AML-193 (cell line): ENCODE results near the gene DGCR6L.
"Not testable (repeated sequence)": the region's sequence is repeated elsewhere in the genome, so short reads cannot be mapped to it uniquely, and the experiment has no call there.

Experiments used
- DNase-seq, 2 experiments: peaks; one replicate each; lab custom pipeline; 2025; lab: John Stamatoyannopoulos, UW

DGCR6L gene

GRCh38 chr22:20319745-20320658 is at the start of gene DGCR6L:
DGCR6L (minus strand) TSS chr22:20320060; CDS start chr22:20319988, 72 bp downstream.
- peak; percentile 84 to 90 for DNase-seq

GRCh38 chr22:20368875-20369274 is 49.0 kb upstream of the DGCR6L start:
- DNase-seq = not testable (repeated sequence)

- not testable (repeated sequence) for DNase-seq
Observed at GRCh38 chr22:20366841-20367240, 47.0 kb upstream of the DGCR6L start.

GRCh38 chr22:20364335-20365260 is 44.7 kb upstream of the DGCR6L start:
- peak; percentile 32 to 48 for DNase-seq

GRCh38 chr22:20362403-20362802 is 42.5 kb upstream of the DGCR6L start:
- DNase-seq = not testable (repeated sequence)

GRCh38 chr22:20361752-20362229 is 41.9 kb upstream of the DGCR6L start:
- not testable (repeated sequence) for DNase-seq

GRCh38 chr22:20360866-20361751 is 41.2 kb upstream of the DGCR6L start:
- DNase-seq = not testable (repeated sequence)

GRCh38 chr22:20360261-20360660 is 40.4 kb upstream of the DGCR6L start:
- not testable (repeated sequence) for DNase-seq

- DNase-seq = not testable (repeated sequence)
Observed at GRCh38 chr22:20358503-20359239, 38.8 kb upstream of the DGCR6L start.

GRCh38 chr22:20357967-20358366 is 38.1 kb upstream of the DGCR6L start:
- not testable (repeated sequence) for DNase-seq

- not testable (repeated sequence) for DNase-seq
Observed at GRCh38 chr22:20356906-20357305, 37.0 kb upstream of the DGCR6L start.

- not testable (repeated sequence) for DNase-seq
Observed at GRCh38 chr22:20355939-20356636, 36.2 kb upstream of the DGCR6L start.

- no peak for DNase-seq
Observed at GRCh38 chr22:20354238-20354975, 34.5 kb upstream of the DGCR6L start.

GRCh38 chr22:20352536-20352935 is 32.7 kb upstream of the DGCR6L start:
- not testable (repeated sequence) for DNase-seq

GRCh38 chr22:20346553-20346952 is 26.7 kb upstream of the DGCR6L start:
- not testable (repeated sequence) for DNase-seq

GRCh38 chr22:20338291-20338690 is 18.4 kb upstream of the DGCR6L start:
- not testable (repeated sequence) for DNase-seq

- DNase-seq = not testable (repeated sequence)
Observed at GRCh38 chr22:20337807-20338206, 17.9 kb upstream of the DGCR6L start.

- not testable (repeated sequence) for DNase-seq
Observed at GRCh38 chr22:20336561-20336960, 16.7 kb upstream of the DGCR6L start.

- peak; percentile 0 to 14 for DNase-seq
Observed at GRCh38 chr22:20328569-20328930, 8.7 kb upstream of the DGCR6L start.
